Upper lobe of right lung (tissue), 1 donor: ENCODE data around the gene DCLRE1B. TPM values are rescaled to one million over a fixed set of nuclear protein-coding genes. Genes with fewer than 3 reads are reported as not detected.

ENCODE experiments used
- ATAC-seq: fragments of 200-7000 bp; cut with Tn5 transposase; one replicate; pipeline ENCODE4 v1.9.1; 2020; ENCODE audit warnings: mild to moderate bottlenecking, moderate library complexity
- DNase-seq: peaks from one replicate; pipeline ENCODE4 v3.0.0-alpha.2; 2020
- H3K27ac ChIP-seq: fragments of 200-600 bp; one replicate; pipeline ENCODE4 v1.8.0; 2022
- H3K27me3 ChIP-seq: fragments of 200-600 bp; one replicate; pipeline ENCODE4 v1.8.0; 2022; ENCODE audit warnings: mild to moderate bottlenecking
- H3K36me3 ChIP-seq: fragments of 200-600 bp; one replicate; pipeline ENCODE4 v1.8.0; 2022
- H3K4me1 ChIP-seq: fragments of 200-600 bp; one replicate; pipeline ENCODE4 v1.8.0; 2022
- H3K4me3 ChIP-seq: fragments of 200-600 bp; one replicate; pipeline ENCODE4 v1.8.0; 2022; ENCODE audit warnings: mild to moderate bottlenecking
- H3K9me3 ChIP-seq: fragments of 200-600 bp; one replicate; pipeline ENCODE4 v1.8.0; 2022
- CTCF ChIP-seq: fragments of 200-600 bp; IDR thresholded peaks from one replicate; pipeline ENCODE4 v1.8.0; 2022; ENCODE audit warnings: antibody characterized with exemption
- intact Hi-C: fragments of 100-400 bp; cut with DNase I; formaldehyde crosslinking; loops from one replicate; pipeline ENCODE4 v1.11.0; 2022
- total RNA-seq: library from RNA; stranded (reverse); fragmentation: NEBNext Ultra II Directional; extraction: Animal tissue kit (Norgen Biotek cat#: 25700); gene quantifications from one replicate; pipeline ENCODE4 v1.2.1, GENCODE V29; 2021
- donor health status: DM: no; HTN: yes; CAD: no; lungs with severe emphysema.

Gene DCLRE1B
- total RNA-seq, 1 donor from 2014 or later = 6.6 TPM

GRCh38 chr1:113876176-113876575, 28.9 kb upstream of the DCLRE1B start:
- intact Hi-C loops = no loop called here
- H3K4me1 ChIP-seq = peaks cover 22% of the 10 kb centered on the region
- H3K4me3 ChIP-seq = no peak overlapping the region
- H3K27ac ChIP-seq = no peak overlapping the region
- no peaks in the 10 kb centered on the region for H3K36me3 ChIP-seq
- H3K9me3 ChIP-seq = no peaks in the 10 kb centered on the region
- no peak for DNase-seq
- ATAC-seq = no peak
- no peak for TF ChIP-seq CTCF
- no peaks in the 10 kb centered on the region for H3K27me3 ChIP-seq

GRCh38 chr1:113879739-113880038, 25.4 kb upstream of the DCLRE1B start:
- intact Hi-C loops = no loop called here
- no peak for TF ChIP-seq CTCF
- Histone ChIP-seq H3K4me1 (no peaks in the 10 kb centered on the region), H3K27ac (no peak overlapping the region), H3K36me3 (no peaks in the 10 kb centered on the region), H3K9me3 (no peaks in the 10 kb centered on the region), H3K4me3 (no peak overlapping the region), H3K27me3 (no peaks in the 10 kb centered on the region)
- ATAC-seq = no peak
- DNase-seq = no peak

GRCh38 chr1:113881661-113882060, 23.5 kb upstream of the DCLRE1B start:
- no peak for TF ChIP-seq CTCF
- H3K4me3 ChIP-seq = no peak overlapping the region
- ATAC-seq = no peak
- no peaks in the 10 kb centered on the region for H3K9me3 ChIP-seq
- intact Hi-C loops = no loop called here
- no peak for DNase-seq
- no peak overlapping the region for H3K27ac ChIP-seq
- no peaks in the 10 kb centered on the region for H3K36me3 ChIP-seq
- no peaks in the 10 kb centered on the region for H3K27me3 ChIP-seq
- H3K4me1 ChIP-seq = no peaks in the 10 kb centered on the region

GRCh38 chr1:113886417-113887401, 18.4 kb upstream of the DCLRE1B start:
- intact Hi-C loops = no loop called here
- Histone ChIP-seq H3K27ac (no peak overlapping the region), H3K9me3 (no peaks in the 10 kb centered on the region), H3K4me1 (no peaks in the 10 kb centered on the region), H3K36me3 (no peaks in the 10 kb centered on the region), H3K4me3 (no peak overlapping the region), H3K27me3 (no peaks in the 10 kb centered on the region)
- no peak for TF ChIP-seq CTCF
- peak; percentile 74 for ATAC-seq
- DNase-seq = no peak

GRCh38 chr1:113887402-113888175, 17.5 kb upstream of the DCLRE1B start, which contains the start of gene BCL2L15:
Gene BCL2L15 (minus strand): TSS chr1:113887581. CDS start chr1:113887375, 206 bp downstream.
- no peak for TF ChIP-seq CTCF
- H3K27ac ChIP-seq = no peak within 1 kb of the TSS
- no peaks in the 10 kb centered on the region for H3K4me1 ChIP-seq
- DNase-seq (no peak), ATAC-seq (peak; percentile 86)
- no peaks in the 10 kb centered on the region for H3K27me3 ChIP-seq
- intact Hi-C loops = no loop called here
- no peaks in the 10 kb centered on the region for H3K36me3 ChIP-seq
- H3K9me3 ChIP-seq = no peaks in the 10 kb centered on the region
- no peak within 1 kb of the TSS for H3K4me3 ChIP-seq
